T-helper 2 cell treated with Interferon-gamma antibody and Interleukin-4, amounts not matched to agents 100 ng/mL and 5 ng/mL, for 36 hours (primary cell): ENCODE results near the gene MYO9B. TPM values are rescaled to one million over a fixed set of nuclear protein-coding genes. Genes with fewer than 3 reads are reported as not detected.

Experiments used
- intact Hi-C: fragments of 100-400 bp; cut with micrococcal nuclease; formaldehyde crosslinking; loops from one replicate; pipeline ENCODE4 v1.15.1; 2023
- total RNA-seq: library from RNA; stranded (reverse); gene quantifications from 2 replicates; pipeline ENCODE4 v1.2.3, GENCODE V29; 2022

Gene MYO9B
- total RNA-seq, 1 donor from 2014 or later, result 171 TPM

DNA sequence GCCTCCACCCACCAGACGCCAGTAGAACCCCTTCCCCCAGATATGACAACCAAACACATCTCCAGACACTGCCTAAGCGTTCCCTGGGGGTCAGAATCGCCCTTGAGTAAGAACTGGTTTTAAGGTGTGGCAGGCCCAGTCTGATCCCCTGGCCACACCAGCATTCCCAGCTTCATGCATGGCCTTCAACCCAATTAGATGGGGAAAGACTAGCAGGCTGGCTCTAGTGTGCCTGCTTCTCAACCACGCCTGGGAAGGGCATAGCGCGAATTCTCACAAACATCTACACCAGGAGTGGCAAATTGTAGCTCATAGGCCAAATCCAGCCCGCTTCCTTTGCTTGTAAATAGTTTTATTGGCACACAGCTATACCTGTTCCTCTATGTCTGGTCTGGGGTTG lies 13.9 kb upstream of the MYO9B start:
- intact Hi-C loops, result no loop called here

- intact Hi-C loops, result no loop called here
Measured at GRCh38 chr19:17063428-17063827, 12.1 kb upstream of the MYO9B start.

DNA sequence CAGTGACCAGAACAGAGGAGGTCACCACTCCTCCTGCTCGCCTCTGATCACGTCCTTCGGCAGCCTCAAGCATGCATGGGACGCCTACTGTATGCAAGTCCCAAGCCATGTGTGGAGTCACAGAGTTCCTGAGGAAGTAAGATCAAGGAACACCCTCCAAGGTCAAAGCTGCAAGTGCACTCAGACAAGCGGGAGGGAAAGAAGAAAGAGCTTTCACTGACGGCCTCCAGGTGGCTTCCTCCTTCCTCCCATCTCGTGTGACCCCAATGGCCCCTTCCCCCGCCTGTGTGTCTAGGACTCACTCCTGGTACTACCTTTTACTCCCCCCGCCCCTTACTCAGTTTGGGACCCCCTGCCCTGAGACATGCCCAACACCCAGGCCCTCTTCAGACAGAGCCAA lies 6.4 kb upstream of the MYO9B start:
- intact Hi-C loops, result no loop called here

- intact Hi-C loops, result loop anchor here (10.0 kb wide), 1 partner anchor 194 kb away; the partner anchor contains the start of genes BABAM1 and USHBP1
Measured at GRCh38 chr19:17070421-17070820, 5.2 kb upstream of the MYO9B start.

GRCh38 chr19:17070912-17071311 lies 4.7 kb upstream of the MYO9B start:
- intact Hi-C loops, result loop anchor here (10.0 kb wide), 1 partner anchor 194 kb away; the partner anchor contains the start of genes BABAM1 and USHBP1

DNA sequence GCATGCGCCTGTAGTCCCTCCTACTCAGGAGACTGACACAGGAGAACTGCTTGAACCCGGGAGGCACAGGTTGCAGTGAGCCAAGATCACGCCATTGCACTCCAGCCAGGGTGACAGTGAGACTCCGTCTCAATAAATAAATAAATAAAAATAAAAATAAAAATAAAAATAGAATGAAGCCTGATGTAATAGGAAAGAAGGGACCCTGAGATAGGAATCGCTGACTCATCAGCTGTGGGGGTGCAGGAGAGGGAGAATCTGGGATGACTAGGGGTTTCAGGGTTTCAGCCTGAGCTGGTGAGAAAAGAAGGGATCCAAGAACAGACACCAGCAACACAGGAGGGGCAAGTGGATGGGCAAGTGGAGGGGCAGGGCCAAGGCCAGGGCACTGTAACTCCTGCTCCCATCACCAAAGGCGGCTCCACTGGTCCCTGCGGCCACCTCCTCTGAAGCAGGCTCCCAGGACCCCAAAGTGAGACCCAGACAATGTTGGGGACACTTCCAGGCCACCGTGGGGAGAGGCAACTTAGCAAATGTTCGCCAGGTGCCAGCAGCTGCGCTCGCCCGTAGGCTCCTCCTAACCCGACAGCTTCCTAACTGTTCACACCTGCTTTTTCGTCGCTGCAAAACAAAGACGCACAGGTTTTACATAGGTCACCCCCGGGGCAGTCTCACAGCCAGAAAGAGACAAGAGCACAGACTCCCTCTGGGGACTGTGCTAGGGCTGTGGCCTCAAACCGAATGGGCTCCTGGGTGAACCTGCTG lies 1.5 kb upstream of the MYO9B start:
- intact Hi-C loops, result loop anchor here (10.0 kb wide), 1 partner anchor 191 kb away; the partner anchor contains the start of genes BABAM1 and USHBP1

- intact Hi-C loops, result loop anchor here (1.0 to 10.0 kb wide), 3 partner anchors 141 to 190 kb away; partner anchors contain the start of genes BABAM1, OCEL1, USE1 and USHBP1
Measured at GRCh38 chr19:17074634-17075034, 943 bp upstream of the MYO9B start.

GRCh38 chr19:17075864-17076542 lies 426 bp downstream of the MYO9B start:
- intact Hi-C loops, result loop anchor here (1.0 to 10.0 kb wide), 4 partner anchors 49 to 189 kb away; partner anchors contain the start of genes BABAM1, OCEL1, USE1 and USHBP1

DNA sequence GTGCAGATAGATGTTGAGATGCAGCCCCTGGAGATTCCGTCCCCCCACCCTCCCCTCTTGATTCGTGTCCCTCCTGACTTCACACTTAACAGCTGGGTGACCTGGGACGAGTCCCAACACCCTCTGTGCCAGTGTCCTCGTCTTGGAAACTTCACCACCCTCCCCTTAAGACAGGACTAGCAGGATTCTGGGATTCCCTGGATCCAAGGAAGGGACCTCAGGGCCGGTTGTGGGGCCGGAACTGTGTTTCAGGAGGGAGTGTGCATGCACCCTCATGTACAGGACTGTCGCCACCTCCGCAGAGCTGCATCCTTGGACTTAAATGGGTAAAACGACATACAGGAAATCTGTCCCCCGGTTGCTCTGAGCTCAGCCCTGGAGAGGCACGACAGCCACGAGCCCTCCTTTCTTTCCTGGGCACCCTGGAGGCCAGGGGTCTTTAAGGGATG lies 990 bp downstream of the MYO9B start:
- intact Hi-C loops, result loop anchor here (1.0 to 10.0 kb wide), 2 partner anchors 49 to 188 kb away; partner anchors contain the start of genes BABAM1 and USHBP1

GRCh38 chr19:17077447-17078028 lies 2.0 kb downstream of the MYO9B start:
- intact Hi-C loops, result loop anchor here (10.0 kb wide), 1 partner anchor 187 kb away; the partner anchor contains the start of genes BABAM1 and USHBP1

- intact Hi-C loops, result loop anchor here (10.0 kb wide), 1 partner anchor 187 kb away; the partner anchor contains the start of genes BABAM1 and USHBP1
Measured at GRCh38 chr19:17078036-17078919, 2.7 kb downstream of the MYO9B start.

- intact Hi-C loops, result loop anchor here (10.0 kb wide), 1 partner anchor 186 kb away; the partner anchor contains the start of genes BABAM1 and USHBP1
Measured at GRCh38 chr19:17078920-17079709, 3.5 kb downstream of the MYO9B start.

DNA sequence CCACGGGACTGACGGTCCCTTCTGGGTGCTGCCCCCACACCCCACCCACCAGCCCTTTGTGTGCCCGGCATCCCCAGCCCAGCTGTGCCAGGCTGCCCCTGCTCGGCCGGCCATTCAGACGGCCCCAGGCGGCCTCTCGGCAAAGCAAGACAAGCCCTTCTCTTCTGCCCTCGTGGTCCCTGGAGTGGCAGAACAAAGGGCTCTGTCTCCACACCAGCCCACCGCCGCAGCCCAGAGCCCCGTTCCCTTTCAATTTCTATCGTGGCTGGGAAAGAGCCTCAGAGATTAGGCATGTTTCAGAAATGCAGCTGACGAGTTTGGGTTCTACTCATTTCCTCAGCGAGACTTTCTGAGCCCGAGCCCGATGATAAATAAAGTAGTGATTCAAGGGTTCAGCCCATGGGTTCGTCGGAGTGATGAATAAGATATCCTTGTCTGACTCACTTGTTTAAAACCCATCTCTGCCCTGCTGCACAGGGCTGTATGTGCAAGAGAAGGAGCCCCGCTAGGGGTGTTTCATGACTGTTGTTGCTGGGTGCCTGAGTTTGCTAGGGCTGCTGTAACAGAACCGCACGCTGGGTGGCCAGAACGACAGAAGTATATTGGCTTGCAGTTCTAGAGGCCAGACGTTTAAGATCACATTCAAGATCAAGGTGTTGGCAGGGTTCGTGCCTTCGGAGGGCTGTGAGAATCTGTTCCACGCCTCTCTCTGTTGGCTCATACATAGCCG lies 4.3 kb downstream of the MYO9B start:
- intact Hi-C loops, result loop anchor here (10.0 kb wide), 1 partner anchor 185 kb away; the partner anchor contains the start of genes BABAM1 and USHBP1

GRCh38 chr19:17080440-17080801 lies 4.8 kb downstream of the MYO9B start:
- intact Hi-C loops, result no loop called here

- intact Hi-C loops, result no loop called here
Measured at GRCh38 chr19:17081672-17082630, 6.4 kb downstream of the MYO9B start.

DNA sequence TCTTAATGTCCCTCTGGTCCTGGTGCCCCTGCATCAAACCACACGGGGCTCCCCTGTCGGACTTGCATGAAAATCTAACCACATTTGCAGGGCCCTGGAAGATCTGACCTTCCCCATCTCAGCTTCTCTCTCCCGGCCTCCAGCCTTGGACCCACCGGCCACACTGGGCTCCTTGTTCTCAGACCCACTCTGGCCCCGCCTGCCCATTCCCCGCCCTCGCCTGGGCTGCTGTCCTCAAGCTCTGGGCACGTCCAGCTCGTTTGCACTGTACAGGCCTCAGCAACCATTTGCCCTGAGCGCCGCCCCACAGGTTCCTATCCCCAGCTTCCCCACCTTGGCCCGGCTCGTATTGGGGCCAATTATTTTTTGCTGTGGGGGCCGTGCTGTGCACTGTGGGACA lies 10.5 kb downstream of the MYO9B start:
- intact Hi-C loops, result no loop called here

- intact Hi-C loops, result no loop called here
Measured at GRCh38 chr19:17086834-17087233, 11.3 kb downstream of the MYO9B start.

GRCh38 chr19:17088552-17088951 lies 13.0 kb downstream of the MYO9B start:
- intact Hi-C loops, result no loop called here
